ENCODE results near the gene WNT5A. TPM values are rescaled to one million over a fixed set of nuclear protein-coding genes. Genes with fewer than 3 reads are reported as not detected.

Gene WNT5A
- 1 to 10 TPM; 3.0 to 6.2 TPM for total RNA-seq
- long read RNA-seq, full-length matches to known transcripts: 1 of 1 reads
- long read RNA-seq, partial matches to known transcripts: 0 of 1 reads
- long read RNA-seq, other reads (novel, unspliced or antisense): 0 of 1 reads

DNA sequence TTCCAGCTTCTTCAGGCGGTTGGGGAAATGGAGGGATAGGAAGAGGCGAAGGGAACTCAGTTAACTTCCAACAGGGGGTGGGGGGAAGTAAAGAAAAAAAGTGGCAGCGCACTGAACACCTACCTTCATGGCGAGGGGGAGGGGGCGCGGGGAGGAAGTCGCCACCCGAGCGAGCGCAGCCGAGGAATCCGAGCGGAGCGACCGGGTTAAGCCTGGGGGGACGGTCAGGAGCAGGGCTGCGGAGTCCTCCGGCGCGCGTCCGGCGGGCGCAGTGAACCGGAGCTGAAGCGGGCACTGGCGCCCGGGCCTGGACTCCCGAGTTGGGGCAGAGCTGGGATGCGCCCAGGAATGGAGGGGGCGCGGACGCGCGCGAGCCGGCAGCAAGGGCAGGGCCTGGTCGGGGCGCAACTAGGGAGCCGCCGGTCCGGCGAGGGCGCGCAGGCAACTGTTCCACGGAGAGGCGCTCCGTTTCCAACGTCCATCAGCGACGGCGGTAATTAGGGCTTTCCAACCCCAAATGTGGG is at the start of gene WNT5A:
Gene WNT5A, minus strand, starts transcription at position 450 of the 524 bp plus-strand sequence. Its CDS starts 321 bp downstream, at position 129.
- peak; percentile 12 to 48 for ATAC-seq
- peak; percentile 50 for DNase-seq
- intact Hi-C loops (cut with DNase I): loop anchor here (5.0 to 10.0 kb wide), 3 partner anchors 88 to 555 kb away; no protein-coding TSS in a partner anchor

DNA sequence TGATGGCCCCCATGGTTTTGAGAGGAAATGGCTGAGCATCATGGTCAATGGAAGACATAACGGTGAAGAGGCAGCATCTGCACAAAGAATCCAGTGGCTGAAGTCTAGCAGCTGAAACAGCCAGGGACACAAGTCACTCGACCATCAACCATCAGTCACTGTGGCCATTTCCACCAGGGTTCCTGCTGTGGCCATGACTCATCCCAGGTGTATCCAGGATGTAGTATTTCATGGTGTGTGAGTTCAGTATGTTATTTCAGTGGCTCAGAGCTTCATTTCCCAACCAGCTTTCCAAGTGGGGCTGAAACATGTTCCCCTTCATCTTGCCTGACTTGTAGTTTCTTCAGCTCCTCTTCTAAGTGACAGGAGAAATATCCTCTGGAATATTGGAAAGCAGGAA is 47.8 kb upstream of the WNT5A start:
- ATAC-seq (no peak), DNase-seq (no peak)
- intact Hi-C loops (cut with DNase I): no loop called here

DNA sequence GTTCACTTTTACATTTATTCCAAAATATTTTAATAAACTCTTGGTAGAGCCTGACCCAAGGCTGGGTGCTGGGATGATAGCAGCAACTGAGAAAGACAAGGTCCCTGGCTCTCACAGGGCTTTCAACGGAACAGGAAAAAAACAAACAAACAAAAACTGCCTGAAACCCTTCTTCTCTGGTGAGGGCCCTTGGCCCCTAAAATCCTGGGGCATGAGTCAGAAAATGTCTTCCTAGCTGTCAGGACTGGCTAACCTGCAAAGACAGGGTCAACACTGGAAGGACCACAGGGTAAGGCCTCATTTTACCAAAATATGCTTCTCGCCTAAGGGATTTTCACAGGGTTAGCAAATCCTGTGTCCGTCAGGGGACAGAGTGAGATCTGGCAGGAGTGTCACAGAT is 45.7 kb upstream of the WNT5A start:
- DNase-seq (no peak), ATAC-seq (no peak)
- intact Hi-C loops (cut with DNase I): no loop called here

DNA sequence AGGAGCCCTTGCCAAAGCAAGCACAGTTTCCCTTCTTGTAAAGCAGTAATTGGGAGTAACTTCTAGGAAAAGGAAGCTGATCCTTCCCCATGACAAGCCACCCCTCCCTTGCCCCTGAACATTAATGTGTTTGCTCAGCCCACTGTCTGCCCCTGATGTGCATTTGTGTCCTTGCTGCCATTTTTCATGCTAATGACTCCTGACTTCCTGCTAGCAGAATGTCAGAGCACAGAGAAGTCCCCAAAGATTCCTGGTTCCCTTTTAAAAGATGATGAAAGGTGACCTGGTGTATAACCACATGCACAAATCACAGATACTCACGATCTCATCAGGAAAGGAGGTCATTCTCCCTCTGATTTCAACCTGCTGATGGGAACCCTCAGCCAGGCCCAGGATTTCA is 44.2 kb upstream of the WNT5A start:
- ATAC-seq: no peak
- no peak for DNase-seq
- intact Hi-C loops (cut with DNase I): no loop called here

DNA sequence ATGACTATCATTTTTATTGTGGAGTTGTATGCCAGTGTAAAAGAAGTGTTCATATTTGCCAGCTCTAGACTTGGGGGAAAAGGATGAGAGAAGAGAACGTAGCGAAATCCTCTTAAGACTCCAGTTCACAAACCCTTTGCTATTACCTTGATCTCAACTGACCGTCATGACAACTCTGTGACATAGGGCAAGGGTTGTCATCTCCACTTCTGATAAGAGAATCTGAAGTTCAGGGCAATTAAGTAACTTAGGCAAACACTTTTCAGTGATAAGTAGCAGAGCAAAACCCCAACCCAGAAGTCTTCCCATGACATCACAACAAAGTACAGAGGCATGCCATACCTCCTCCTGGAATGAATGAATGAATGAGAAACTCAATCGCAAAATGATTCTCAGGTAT is 40.3 kb upstream of the WNT5A start:
- DNase-seq (no peak), ATAC-seq (no peak)
- intact Hi-C loops (cut with DNase I): no loop called here

DNA sequence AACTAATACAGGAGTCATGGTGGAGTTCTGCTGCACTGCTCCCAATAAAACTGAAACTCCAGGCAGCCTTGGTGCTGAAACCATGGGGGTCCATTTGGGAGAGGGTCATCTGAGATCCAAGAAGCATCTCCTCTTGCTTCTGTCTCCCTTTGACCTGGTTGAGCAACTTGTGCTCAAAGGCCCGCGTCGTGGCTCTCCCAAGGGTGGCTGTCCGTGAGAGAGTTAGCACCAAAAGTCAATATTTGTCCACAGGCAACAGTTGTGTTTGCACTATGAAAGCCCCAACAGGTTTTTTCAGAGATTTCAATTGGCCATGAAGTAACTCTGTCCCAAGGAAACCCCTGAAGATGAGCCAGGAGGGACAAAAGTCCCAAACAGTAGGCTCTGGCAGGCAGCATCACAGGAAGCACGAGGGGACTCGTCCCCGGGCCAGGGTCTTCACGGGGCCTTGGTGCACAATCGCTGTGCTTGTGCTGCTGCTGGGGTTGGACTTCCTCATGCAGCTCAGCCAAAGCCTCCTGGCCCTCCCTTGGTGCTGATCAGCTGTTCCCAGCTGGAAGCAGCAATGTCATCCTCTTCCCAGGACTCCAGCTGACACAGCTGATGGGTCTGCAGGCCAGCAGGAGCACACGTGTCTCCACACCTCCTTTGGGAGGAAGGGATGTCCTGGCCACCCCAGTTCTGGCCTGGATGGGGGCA is 39.4 kb upstream of the WNT5A start:
- DNase-seq (no peak), ATAC-seq (no peak)
- intact Hi-C loops (cut with DNase I): no loop called here

DNA sequence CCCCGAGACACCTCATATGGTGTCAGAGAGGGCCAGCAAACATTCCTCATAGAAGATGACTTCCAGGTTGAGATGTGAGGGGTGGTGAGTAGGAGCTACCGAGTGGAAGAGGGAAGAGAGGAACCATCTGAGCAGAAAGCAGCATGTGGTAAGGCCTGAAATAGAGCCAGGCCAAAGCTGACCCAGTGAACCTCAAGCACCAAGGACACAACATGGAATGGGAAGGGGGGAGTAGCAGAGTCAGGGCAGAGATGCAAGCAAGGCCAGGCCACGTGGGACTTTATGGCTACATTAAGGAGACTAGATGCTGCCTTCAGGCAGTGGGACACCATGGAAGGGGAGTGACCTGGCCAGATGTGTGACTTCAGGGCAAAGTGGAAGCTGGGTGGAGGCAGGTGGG is 38.3 kb upstream of the WNT5A start:
- DNase-seq (no peak), ATAC-seq (no peak)

DNA sequence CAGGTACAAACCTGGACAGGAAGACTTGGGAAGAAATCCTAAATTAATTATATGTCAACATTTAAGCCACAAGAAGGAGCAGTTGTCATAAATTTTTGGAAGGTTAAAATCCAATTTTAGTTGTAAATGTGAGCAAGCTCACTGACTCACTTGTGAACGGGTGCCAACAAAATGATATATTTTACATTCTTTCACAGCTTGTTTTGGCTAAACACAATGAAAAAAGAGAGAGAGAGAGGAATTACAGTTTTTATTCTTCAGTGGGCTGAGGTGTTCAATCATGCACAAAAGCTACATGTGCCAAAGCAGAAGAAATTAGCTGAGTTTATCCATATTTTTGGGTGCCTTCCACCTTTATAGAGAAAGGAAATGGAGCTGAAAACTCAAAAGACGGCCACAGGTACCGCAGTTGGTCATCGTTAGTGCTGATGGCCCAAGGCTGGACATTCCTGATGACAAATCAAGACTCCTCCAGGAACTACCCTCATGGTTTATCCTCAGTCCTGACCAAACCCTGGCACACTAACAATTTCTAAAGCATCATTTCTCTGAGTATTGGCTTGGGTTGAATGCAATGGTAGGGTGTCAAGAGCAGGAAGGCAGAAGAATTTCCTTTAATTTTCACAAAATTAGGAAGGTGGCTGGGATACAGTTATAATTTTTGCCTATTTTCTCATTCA is 37.6 kb upstream of the WNT5A start:
- ATAC-seq (peak in 1 of 2 donors; percentile 23), DNase-seq (no peak)
- intact Hi-C loops (cut with DNase I): no loop called here

More for the DNA sequence above, 38.3 kb upstream of the WNT5A start:
- intact Hi-C loops (cut with DNase I): no loop called here

DNA sequence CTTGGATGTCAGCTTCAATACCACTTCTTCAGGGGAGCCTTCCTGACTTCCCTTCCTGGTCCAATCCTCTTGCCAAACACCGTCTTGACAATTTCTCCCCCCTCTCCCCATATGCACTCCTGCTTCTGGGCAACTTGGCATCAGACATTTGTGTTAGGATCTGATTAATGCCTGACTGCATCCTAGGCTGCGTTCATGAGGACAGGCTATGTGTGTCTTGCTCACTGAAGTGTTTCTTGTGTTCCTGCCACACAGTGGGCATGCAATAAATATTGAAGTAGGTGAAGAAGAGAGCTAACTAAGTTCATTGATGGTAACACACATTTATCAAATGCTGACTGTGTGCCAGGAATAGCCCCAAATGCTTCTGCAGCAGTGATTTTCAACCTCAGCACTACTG is 36.4 kb upstream of the WNT5A start:
- no peak for ATAC-seq

DNA sequence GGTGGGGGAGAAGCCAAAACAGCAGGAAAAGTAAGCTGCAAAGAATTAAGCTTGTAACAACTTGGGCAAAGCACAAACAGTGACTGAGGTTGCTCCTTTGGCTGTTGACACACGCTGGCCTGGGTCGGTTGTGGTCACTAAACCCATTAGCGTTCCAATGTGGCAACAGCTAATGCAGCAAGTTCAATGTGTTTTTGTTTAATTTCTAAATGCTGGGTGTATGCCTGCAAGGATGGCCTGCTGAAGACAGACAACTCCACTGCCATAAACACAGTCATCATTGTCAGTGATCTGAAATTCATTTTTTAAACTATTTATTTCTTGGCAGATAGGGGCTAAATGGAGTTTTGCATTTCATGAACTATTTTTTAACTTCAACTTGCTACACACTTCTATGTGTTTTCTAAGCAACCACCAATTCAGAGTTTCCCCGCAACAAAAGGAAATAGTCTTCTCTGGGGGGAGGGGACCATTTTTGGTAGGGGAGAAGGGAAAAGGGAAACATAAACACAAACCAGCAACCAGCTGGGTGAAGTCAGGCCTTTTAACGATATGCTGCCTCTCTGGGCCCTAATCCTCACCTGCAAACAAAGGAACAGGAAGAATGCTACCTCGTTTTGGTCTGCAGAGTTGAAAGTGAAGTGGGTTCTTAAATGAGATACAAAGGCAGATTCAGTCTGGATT is 34.8 kb upstream of the WNT5A start:
- no peak for ATAC-seq
- intact Hi-C loops (cut with DNase I): no loop called here
- no peak for DNase-seq

More for the DNA sequence above, 36.4 kb upstream of the WNT5A start:
- intact Hi-C loops (cut with DNase I): no loop called here
- no peak for DNase-seq

DNA sequence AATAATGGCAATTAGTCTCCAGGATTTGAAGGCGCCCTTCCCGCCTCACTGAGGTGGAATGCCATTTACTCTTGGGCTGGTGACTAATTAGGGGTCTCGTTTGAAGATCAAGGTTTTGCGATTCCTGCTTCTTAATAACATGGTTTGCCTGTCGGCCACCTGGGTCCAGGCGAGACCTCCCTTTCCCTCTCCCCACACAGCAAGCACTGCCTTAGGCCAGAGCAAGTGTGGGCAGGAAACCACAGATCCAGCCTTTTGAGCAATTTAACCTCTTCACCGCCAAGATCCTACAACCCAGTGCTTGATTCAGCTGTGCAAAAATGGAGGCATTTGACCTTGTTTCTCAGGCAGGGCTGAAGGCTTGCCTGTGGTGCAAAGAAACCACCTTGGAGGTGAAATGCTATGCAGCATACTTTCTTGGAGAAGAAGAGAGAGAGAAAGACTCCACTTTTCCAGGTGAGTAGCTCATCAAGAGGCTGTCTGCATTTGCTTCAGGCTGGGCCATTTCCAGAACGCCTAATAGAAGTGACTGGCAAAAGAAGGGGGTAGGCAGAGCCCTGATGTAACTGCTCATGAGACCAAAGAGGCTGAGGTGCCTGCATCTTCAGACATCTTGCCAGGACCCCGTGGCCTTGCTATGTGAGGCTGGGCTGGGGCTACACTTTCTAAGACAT is 34.1 kb upstream of the WNT5A start:
- DNase-seq: no peak
- ATAC-seq: no peak
- intact Hi-C loops (cut with DNase I): no loop called here

DNA sequence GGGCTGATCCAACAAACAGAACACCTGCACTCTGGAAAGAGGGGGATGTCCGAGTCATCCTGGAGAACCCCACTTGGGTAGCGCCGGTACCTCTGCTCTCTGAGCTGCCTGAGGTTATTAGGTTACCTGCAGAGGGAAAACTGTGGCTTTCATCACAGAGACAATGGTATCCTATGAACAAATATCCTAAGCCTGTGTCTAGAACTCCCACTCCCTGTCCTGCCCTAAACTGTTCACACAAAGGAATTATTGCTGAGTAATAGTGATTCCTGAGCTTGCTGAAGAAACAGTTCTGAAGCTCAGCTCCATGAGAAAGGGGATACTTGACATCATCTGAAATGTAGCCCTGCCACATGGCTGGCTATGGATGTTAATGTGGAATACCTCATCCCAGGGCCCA is 31.9 kb upstream of the WNT5A start:
- intact Hi-C loops (cut with DNase I): no loop called here
- no peak for DNase-seq
- ATAC-seq: no peak

DNA sequence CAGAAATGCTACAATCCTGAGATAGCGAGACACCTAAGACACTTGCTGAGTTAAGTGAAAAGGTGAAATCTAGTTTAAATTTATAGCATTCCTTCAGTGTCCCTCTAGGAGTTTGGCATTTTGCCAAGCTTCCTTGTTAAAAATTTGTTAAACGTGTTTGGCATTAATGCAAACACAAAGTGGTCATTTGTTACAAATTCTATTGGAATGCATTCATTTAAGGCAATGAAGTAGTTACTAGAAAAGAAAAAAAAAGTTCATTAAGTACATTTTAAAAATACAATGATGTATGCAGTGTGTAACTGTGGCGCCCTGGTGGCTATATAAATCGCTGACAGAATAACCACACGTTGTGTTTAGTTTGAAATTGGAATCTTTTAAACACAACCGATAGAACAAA is 31.3 kb upstream of the WNT5A start:
- no peak for ATAC-seq
- intact Hi-C loops (cut with DNase I): no loop called here
- DNase-seq: no peak

DNA sequence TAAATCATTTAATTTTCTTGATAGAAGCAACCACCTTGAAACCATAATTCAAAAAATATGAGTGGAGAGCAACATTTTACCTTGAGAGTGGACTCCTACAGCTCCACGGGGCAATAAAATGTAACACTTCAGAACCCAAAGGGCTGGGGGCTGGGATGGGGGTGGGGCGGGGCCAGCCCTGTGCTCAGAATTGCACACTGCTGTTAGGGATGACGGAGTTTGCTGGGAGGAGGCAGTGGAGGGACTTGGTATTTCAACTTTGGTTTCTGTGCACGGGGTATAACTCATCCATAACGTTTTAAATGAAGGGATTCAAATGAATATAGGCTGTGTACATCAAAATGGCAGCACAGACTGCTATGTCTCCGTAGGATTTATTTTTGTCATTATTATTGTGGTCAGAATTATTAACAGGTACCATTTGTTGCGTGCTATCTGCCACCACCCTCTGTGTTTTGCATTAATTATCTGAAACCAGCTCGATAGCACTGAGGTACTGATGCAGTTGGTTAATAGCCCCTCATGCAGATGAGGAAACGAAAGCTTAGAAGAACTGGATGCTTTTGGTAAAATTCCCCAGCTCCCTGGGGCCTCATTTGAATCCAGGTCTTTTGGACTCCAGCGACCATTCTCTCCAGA is 29.4 kb upstream of the WNT5A start:
- intact Hi-C loops (cut with DNase I): no loop called here
- DNase-seq (no peak), ATAC-seq (no peak)

DNA sequence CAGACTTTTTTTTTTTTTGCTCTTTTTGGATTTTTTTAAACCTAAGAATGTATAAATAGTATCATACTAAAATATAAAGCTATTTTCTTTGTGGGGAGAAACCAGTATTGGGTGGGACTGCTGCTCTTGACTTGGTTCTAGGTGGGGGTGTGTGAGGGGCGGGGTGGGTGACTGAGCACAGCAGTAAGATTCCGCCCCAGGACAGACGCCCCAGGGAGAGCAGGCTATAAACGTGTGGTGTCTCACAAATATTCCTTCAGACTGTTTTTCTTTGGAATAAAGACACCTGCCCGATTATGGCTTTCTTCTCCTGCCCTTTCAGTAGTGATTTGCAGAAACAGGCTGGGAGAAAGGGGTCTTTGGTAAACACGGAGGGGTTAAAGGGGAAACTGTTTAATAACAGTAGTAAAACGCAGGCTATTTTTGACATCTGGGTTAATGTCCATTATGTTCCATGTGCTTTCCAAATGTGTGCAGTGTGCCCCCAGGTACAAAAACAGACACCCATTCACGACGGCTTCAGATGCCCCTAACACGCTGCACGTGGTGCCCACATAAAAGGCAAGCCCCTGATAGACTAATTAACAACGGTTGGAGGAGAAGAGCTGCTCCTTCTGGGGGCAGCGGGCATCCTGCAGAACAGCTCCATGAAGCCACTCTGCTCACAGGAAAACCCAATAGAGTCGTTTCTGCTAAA is 28.6 kb upstream of the WNT5A start:
- no peak for ATAC-seq
- DNase-seq: no peak
- intact Hi-C loops (cut with DNase I): no loop called here

DNA sequence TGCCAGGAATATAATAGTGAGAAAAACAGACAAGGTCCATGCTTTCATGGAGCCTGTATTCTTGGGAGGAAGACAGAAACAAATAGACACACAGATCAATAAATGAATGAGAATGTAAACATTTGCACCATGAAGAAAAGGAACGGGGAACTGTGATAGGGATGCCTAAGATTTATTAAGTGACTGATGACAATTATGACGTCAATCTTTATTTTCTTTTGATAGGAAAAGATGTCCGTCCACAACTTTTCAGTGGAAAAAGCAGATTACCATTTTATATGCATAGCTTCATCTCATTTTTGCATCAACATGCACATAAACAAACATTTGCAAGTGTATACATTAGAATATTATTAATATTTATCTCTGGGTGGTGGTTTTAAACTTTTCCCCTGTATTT is 27.9 kb upstream of the WNT5A start:
- ATAC-seq: no peak
- no peak for DNase-seq
- intact Hi-C loops (cut with DNase I): no loop called here

DNA sequence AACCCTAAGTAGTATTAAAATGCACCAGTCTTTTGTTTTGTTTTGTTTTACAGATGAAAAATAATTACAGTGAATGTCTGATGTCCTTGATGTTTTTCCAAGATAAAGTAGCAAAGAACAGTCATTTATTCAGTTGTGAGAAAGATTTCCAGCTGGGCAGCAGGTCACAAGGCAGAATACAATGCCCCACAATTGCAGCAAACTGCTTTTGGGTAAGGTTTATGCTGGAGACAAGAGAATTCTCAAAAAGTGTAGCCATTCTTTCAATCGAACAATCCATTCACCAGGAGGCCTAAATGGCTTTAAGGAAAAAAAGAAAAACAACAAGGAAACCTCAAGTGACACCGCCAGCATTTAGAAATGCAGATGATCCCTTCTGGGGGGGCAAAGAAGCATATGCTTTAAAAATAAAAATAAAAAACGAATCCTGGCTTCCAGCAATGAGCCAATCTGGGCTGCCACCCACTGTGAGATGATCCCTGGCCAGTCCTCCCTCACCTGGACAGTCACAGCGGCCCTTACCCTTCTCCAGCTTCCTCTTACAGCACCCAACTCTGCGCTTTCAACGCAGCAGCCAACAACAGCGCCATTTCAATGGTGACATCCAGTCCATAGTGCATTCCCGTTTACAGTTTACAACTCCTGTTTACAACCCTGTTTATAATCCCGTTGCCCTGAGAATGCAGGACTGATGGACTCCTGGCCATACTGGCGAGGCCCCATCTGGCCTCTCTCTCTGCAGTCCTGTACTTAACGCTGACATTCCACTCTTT is 25.7 kb upstream of the WNT5A start:
- ATAC-seq (no peak), DNase-seq (no peak)
- intact Hi-C loops (cut with DNase I): no loop called here
